ENCODE data around the gene STPG3.

Gene STPG3

GRCh38 chr9:137264067-137264466, 13.0 kb downstream of the STPG3 start:
- DNase-seq (ENCODE audit: extremely low read depth in 1 of 2, low read depth in 1 of 2) = no peak

DNA sequence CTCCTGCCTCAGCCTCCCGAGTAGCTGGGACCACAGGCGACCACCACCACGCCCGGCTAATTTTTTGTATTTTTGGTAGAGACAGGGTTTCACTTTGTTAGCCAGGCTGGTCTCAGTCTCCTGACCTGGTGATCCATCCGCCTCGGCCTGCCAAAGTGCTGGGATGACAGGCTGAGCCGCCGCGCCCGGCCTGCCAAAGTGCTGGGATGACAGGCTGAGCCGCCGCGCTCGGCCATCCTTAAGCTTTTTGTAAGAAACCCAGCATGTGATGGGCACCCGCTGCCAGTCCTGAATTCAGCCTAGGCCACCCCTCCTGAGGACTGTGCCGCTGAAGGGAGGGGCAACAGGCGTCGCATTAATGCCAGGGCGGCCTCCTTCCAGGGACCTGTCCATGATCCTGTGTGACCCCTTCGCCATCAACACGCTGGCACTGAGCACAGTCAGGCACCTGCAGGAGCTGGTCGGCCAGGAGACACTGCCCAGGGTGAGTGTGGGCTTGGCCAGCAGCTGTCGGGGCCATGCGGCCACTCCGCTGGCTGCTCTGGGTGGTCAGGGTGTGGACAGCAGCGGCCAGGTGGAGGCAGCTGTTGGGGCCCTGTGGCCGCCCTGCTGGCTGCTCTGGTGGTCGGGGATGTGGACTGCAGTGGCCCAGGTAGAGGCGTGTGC, 14.5 kb downstream of the STPG3 start:
- DNase-seq (ENCODE audit: extremely low read depth in 1 of 2, low read depth in 1 of 2) = no peak

DNA sequence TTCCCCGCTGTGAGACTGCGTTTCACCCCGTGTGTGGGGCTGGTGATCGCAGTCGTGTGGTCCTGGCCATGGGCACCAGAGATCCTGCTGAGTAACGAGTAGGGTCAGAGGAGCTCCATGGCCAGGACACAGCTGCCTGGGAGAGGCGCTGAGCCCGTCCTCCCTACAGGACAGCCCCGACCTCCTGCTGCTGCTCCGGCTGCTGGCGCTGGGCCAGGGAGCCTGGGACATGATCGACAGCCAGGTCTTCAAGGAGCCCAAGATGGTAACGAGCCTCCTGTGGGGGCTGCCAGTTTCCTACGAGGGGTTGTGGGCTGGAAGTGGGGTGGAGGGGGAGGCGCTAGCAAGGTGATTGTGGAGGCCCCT, 15.1 kb downstream of the STPG3 start:
- DNase-seq (ENCODE audit: extremely low read depth in 1 of 2, low read depth in 1 of 2) = no peak

DNA sequence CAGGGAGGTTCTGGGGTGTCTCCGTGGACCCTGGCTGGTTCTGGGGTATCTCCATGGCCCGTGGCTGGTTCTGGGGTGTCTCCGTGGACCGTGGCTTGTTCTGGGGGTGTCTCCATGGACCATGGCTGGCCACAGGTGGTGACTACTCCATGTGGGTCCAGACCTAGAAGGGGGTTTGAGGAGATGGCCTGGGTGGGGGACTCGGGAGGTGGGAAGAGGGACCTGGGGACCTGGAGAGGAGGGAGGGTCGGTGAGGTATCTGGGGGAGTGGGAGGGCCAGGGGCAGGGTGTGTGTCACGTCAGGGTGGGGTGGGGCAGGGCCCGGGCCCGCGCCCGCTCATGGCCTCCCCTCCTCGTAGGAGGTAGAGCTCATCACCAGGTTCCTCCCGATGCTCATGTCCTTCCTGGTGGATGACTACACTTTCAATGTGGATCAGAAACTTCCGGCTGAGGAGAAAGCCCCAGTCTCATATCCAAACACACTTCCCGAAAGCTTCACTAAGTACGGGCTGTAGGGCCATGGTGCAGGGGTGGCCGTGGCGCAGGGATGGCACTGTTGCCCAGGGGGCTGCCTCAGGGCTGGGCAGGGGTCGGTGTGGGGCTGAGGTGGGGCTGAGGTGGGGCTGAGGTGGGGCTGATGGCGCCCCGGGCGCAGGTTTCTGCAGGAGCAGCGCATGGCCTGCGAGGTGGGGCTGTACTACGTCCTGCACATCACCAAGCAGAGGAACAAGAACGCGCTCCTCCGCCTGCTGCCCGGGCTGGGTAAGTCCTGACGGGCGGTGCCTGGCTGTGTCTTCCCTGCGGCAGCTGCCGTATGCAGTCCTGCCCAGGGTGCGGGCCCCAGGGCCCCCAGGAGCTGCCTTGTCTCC, 15.7 kb downstream of the STPG3 start:
- DNase-seq (ENCODE audit: extremely low read depth in 1 of 2, low read depth in 1 of 2) = no peak

- DNase-seq (ENCODE audit: extremely low read depth in 1 of 2, low read depth in 1 of 2) = no peak
Observed at GRCh38 chr9:137267933-137268355, 16.9 kb downstream of the STPG3 start.

DNA sequence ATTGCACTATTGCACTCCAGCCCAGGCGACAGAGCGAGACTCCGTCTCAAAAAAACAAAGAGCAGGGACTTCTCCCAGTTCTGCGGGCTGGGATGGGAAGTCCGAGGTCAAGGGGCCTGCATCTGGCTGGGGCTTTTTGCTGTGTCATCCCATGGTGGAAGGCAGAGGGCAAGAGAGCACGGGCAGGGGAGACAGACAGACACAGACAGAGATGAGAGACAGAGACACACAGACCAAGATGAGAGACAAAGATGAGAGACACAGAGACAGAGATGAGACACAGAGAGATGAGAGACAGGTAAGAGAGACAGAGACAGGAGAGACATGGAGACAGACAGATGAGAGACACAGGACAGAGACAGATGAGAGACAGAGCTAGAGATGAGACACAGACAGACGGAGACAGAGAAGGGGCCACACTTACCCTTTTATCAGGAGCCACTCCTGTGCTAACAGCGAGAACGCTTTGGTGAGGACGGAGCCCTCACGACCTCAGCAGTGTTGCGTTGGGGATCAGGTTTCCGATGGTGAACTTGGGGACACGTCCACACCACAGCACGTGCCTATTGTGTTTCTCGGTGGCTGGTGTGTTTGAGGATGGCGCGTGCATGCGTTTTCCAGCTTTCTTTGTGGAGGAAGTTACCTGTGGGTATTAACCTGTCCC, 17.6 kb downstream of the STPG3 start:
- DNase-seq (ENCODE audit: extremely low read depth in 1 of 2, low read depth in 1 of 2) = no peak

GRCh38 chr9:137269231-137269772, 18.2 kb downstream of the STPG3 start:
- no peak for DNase-seq (ENCODE audit: extremely low read depth in 1 of 2, low read depth in 1 of 2)

- no peak for DNase-seq (ENCODE audit: extremely low read depth in 1 of 2, low read depth in 1 of 2)
Observed at GRCh38 chr9:137270929-137271695, 20.0 kb downstream of the STPG3 start.

DNA sequence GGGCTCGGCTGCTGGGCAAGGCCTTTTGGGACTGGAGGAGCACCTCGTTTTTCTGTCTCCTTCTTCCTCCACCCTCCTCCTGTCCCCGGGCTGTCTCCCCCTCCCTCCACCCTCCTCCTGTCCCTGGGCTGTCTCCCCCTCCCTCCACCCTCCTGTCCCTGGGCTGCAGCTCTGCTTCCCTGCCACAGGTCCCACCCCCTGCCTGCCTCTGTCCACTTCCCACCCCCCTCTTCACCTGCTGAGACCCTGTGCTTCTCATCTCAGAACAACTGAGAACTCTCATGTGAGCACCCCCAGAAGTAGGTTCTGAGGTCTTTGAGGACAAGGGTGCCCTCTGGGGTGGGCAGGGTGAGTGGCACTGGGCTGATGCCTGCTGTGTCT, 20.6 kb downstream of the STPG3 start:
- no peak for DNase-seq (ENCODE audit: extremely low read depth in 1 of 2, low read depth in 1 of 2)

DNA sequence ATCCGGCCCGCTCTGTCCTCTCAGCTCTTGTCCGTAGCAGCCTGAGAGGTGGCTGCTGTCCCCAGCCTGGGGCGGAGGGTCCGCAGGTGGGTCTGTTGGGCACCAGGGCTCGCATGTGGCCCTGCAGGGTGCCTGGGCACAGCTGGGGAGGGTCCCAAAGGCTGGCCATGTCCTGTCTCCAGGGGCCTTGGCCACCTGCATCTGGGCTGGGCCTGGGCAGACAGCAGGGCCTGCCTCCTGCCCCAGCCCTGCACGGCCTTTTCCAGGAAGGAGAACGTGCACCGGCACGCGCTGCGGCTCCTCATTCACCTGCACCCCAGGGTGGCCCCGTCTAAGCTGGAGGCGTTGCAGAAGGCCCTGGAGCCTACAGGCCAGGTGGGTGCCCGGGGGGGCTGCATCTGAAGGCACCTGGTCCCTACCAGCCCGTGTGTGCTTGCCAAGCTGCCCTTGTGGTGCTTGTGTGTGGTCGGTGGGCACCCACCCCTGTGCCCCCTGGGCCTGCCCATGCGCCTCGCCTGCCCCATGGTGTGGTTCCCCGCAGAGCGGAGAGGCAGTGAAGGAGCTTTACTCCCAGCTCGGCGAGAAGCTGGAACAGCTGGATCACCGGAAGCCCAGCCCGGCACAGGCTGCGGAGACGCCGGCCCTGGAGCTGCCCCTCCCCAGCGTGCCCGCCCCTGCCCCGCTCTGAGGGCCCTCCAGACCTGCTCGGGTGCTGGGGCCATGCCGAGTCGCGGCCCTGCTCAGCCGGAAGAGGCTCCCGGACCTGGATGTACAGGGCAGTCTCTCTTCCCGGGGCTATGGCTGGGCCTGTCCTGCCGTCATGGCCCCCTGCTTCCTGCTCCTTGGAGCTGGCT, 21.4 kb downstream of the STPG3 start:
- DNase-seq (ENCODE audit: extremely low read depth in 1 of 2, low read depth in 1 of 2) = no peak

DNA sequence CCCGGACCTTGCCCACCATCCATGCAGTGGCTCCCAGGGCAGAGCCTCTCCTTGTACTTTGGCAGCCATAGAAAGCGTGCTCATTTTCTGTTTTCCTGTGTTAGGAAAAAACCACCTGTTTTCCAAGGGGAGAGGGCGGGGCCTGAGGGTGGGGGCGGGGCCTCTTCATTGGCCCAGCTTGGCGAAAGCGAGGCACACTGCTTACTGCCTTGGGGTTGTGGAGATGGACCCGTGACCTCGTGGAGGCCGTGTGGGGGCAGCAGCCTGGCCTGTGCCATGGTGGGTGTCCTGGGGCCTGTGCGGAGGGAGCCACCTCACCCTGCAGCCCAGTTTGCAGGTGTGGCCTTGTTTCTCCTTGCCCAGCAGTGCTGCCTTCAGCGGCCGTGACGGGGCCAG, 22.0 kb downstream of the STPG3 start:
- no peak for DNase-seq (ENCODE audit: extremely low read depth in 1 of 2, low read depth in 1 of 2)

- DNase-seq (ENCODE audit: extremely low read depth in 1 of 2, low read depth in 1 of 2) = no peak
Observed at GRCh38 chr9:137273611-137274320, 22.7 kb downstream of the STPG3 start.

- DNase-seq (ENCODE audit: extremely low read depth in 1 of 2, low read depth in 1 of 2) = no peak
Observed at GRCh38 chr9:137275203-137275587, 24.1 kb downstream of the STPG3 start.

DNA sequence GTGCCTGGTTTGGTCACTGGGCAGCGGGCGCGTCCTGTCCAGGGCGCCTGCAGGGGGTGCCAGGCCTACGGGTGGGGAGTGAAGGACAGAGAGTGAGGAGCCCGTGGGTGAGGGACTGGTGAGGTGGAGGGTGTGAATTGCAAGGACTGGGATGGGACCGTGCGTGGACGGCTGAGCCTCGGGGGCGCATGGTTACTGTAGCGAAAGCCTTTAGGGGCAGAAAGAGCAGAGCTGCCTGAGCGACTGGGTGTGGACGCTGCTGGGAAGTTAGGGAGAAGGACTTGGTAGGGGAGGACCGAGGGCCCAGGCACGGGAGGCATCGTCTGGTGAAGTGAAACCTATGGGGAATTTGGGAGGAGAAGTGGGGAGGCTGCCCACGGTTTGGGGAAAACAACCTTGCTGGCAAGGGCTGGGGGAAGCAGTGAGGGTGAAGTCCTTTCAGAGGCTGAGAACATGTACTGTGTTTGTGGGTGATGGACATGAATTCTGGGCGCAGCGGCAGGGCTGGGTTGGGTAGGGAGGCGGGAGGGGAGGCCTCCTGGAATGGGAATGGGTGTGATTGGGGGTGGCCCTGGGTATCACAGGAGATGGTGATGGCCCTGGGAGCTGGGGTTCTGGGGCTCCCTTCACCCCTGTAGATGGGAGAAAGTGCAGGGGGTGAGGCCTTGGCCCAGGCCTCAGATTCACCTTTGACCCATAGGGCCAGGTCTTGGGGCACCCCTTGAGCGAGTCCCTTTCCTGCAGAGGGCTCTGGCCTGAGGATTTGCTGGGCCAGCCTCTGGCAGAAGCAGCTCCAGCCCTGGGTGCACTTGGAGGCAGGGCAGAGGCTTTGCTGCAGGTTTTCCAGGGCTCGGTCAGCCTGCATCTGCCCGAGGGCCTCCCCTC, 24.7 kb downstream of the STPG3 start:
- DNase-seq (ENCODE audit: extremely low read depth in 1 of 2, low read depth in 1 of 2) = no peak

DNA sequence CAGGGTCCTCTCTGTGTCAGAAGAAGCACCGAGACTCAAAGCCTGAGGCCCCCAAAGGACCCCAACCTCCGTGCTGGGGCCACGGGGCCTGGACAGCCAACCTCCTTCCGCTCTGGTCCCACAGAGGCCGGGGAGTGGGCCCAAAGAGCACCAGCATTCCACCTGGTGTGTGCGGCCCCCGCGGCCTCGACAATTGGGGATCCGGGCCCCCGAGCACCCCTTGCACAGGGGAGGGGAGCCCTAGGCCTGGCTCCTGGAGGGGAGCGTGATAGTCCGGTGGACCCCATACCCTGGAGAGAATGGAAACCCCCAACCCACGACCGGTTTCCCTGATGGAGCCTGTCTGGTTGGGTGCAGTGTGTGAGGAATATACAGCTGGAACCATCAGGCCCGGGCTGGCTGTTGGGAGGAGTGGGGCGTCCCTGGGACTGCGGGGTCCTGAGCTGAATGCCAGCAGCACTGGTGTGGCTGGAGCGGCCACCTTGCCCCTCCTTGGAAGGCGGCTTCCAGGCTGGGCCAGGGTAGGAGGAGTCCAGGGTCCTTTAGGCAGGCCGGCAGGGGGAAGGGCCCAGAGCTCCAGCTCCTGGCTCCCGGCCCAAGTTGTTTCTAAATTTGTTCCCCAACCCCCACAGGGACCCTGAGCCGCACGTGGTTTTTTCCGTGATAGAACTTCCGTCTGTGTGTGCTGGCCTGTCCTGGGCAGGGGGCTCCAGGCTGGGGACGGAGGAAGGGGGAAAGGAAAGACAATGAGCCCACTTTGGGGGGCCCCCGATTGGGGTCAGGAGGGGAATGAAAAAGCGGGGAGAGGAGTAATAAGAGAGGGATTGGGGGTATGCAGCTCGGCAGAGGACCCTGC, 25.6 kb downstream of the STPG3 start:
- DNase-seq (ENCODE audit: extremely low read depth in 1 of 2, low read depth in 1 of 2) = no peak

DNA sequence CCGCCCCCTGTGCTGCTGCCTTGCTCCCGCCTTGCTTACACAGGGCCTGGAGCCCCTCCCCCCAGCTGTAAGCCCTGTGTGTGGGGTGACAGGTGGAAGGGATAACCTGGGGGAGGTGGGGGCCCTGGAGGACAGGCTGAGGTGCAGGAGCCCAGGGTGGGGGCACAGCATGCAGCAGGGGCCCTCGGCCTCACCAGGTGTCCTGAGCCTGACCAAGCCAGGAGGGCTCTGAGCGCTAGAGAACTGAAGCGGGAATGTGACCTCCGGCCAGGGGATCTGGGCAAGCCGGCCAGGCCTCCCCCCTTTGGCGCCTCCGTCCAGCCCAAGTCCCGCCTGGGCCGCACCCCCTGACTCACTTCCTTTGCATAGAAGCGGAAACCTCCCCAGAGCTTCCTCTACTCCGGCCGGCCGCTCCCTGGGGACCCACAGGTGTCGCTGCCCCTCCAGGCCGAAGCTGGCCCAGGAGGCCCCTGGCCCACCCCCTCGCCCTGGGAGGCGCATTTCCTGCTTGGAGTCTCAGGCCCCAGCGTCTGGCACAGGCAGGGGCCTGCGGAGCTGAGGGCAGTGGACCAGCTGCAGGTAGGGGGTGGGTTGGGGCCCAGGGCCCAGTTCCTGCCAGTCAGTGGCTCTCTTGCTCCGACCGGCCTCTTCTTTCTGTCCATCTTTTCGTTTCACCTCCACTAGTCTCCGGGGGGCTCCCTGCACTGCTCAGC, 26.4 kb downstream of the STPG3 start, which contains the start of gene TOR4A:
Gene TOR4A, plus strand, starts transcription at position 398 of the 713 bp plus-strand sequence. CDS start 964 bp downstream, outside the sequence.
- DNase-seq (ENCODE audit: extremely low read depth in 1 of 2, low read depth in 1 of 2) = no peak

Data from stimulated activated CD8-positive, alpha-beta memory T cell treated with anti-CD3 and anti-CD28 coated beads, Interleukin-7, amount 100 ng/mL, for 48 hours (primary cell).